SK-N-SH (cell line): ENCODE measurements around the gene RAB4B. TPM values are rescaled to one million over a fixed set of nuclear protein-coding genes. Genes with fewer than 3 reads are reported as not detected.

ENCODE experiments used
- CTCF ChIA-PET: fragments of 300-600, 350-600 bp; formaldehyde crosslinking; extraction: SDS; loops from one replicate; lab custom pipeline; 2021; lab: Yijun Ruan, JAX
- POLR2A ChIA-PET: fragments of 350-600 bp; sonication (Branson Sonifier 250); formaldehyde crosslinking; extraction: SDS; loops from one replicate; lab custom pipeline; 2020; ENCODE audit warnings: antibody characterized with exemption, inconsistent platforms; lab: Yijun Ruan, JAX
- DNase-seq: peaks from one replicate; pipeline ENCODE4 v3.0.0; 2012
- H2AFZ ChIP-seq: fragments of 200-600 bp; sonication (generic); 2 replicates; pipeline ENCODE4 v1.8.1; 2016; ENCODE audit warnings: antibody characterized with exemption, mild to moderate bottlenecking, low read depth
- H3F3A ChIP-seq: fragments of 200-600 bp; sonication (generic); replicated peaks from 2 replicates; pipeline ENCODE3; 2016; ENCODE audit warnings: antibody characterized with exemption, mild to moderate bottlenecking; ENCODE audit not compliant: insufficient read depth
- H3K27ac ChIP-seq, 2 experiments: fragments of 200-500 bp in 1 of 2; fragments of 200-600 bp in 1 of 2; sonication (Bioruptor generic) in 1 of 2; sonication (generic), shearing (Covaris generic) in 1 of 2; 2 replicates each; pipeline versions ENCODE4 v1.5.1 to v1.6.1; 2014 to 2016; ENCODE audit warnings: low read depth in 2 of 2, inconsistent platforms in 1 of 2, low read length in 1 of 2, mild to moderate bottlenecking in 1 of 2, mixed read lengths in 1 of 2
- H3K27me3 ChIP-seq: fragments of 200-600 bp; sonication (generic), shearing (Covaris generic); 2 replicates; pipeline ENCODE4 v1.6.1; 2016; ENCODE audit warnings: mixed run types; ENCODE audit not compliant: insufficient read depth
- H3K36me3 ChIP-seq, 2 experiments: fragments of 200-500 bp in 1 of 2; fragments of 200-600 bp in 1 of 2; sonication (Bioruptor generic) in 1 of 2; sonication (generic) in 1 of 2; replicated peaks in 1 of 2; 2 replicates each; pipeline versions ENCODE3 to v1.5.1; 2014 to 2016; ENCODE audit warnings: low read length in 1 of 2, mild to moderate bottlenecking in 1 of 2; ENCODE audit not compliant: insufficient read depth in 2 of 2, control insufficient read depth in 1 of 2
- H3K4me1 ChIP-seq, 2 experiments: fragments of 200-500 bp in 1 of 2; fragments of 200-600 bp in 1 of 2; sonication (Bioruptor generic) in 1 of 2; sonication (generic), shearing (Covaris generic) in 1 of 2; 2 replicates each; pipeline versions ENCODE4 v1.5.1 to v1.6.1; 2014 to 2016; ENCODE audit warnings: low read depth in 1 of 2, low read length in 1 of 2, mixed run types in 1 of 2; ENCODE audit not compliant: insufficient read depth in 2 of 2, control insufficient read depth in 1 of 2
- H3K4me2 ChIP-seq: fragments of 200-600 bp; sonication (generic), shearing (Covaris generic); 2 replicates; pipeline ENCODE4 v1.6.1; 2017; ENCODE audit warnings: mixed run types
- H3K4me3 ChIP-seq, 2 experiments: fragments of 200-500 bp in 1 of 2; fragments of 200-600 bp in 1 of 2; sonication (Bioruptor generic) in 1 of 2; sonication (generic), shearing (Covaris generic) in 1 of 2; 2 replicates each; pipeline versions ENCODE4 v1.5.1 to v1.8.1; 2014 to 2016; ENCODE audit warnings: low read depth in 2 of 2, inconsistent platforms in 1 of 2, low read length in 1 of 2, mild to moderate bottlenecking in 1 of 2, mixed read lengths in 1 of 2, moderate library complexity in 1 of 2
- H3K79me2 ChIP-seq: fragments of 200-600 bp; sonication (generic); 2 replicates; pipeline ENCODE4 v1.8.1; 2017; ENCODE audit warnings: mild to moderate bottlenecking; ENCODE audit not compliant: insufficient read depth
- H3K9ac ChIP-seq: fragments of 200-600 bp; sonication (generic); 2 replicates; pipeline ENCODE4 v1.6.1; 2017; ENCODE audit warnings: mixed run types
- H3K9me2 ChIP-seq: fragments of 200-600 bp; sonication (generic); 2 replicates; pipeline ENCODE4 v1.6.1; 2017; ENCODE audit warnings: mixed run types
- H3K9me3 ChIP-seq: fragments of 200-600 bp; sonication (generic); 2 replicates; pipeline ENCODE4 v1.6.1; 2017; ENCODE audit warnings: mixed run types, mild to moderate bottlenecking, moderate library complexity
- H4K20me1 ChIP-seq: fragments of 200-600 bp; sonication (generic); 2 replicates; pipeline ENCODE4 v1.6.1; 2017; ENCODE audit warnings: mild to moderate bottlenecking, mixed run types; ENCODE audit not compliant: insufficient read depth
- ELF1 ChIP-seq: IDR thresholded peaks from 2 replicates; pipeline ENCODE4 v1.4.0; 2012
- FOXJ3 ChIP-seq: sonication (generic); formaldehyde crosslinking; IDR thresholded peaks from 2 replicates; pipeline ENCODE4 v1.5.1; 2020; ENCODE audit warnings: mild to moderate bottlenecking, missing genetic modification reagents
- GATA2 ChIP-seq: sonication (generic); formaldehyde crosslinking; IDR thresholded peaks from 2 replicates; pipeline ENCODE4 v1.5.0; 2020; ENCODE audit warnings: mild to moderate bottlenecking, missing genetic modification reagents
- NRF1 ChIP-seq: IDR thresholded peaks from 2 replicates; pipeline ENCODE4 v1.6.1; 2012; ENCODE audit warnings: low read depth, mild to moderate bottlenecking, low read length
- POLR2AphosphoS5 ChIP-seq: IDR thresholded peaks from 2 replicates; pipeline ENCODE4 v1.6.1; 2012; ENCODE audit warnings: low read depth, low read length
- RAD21 ChIP-seq: IDR thresholded peaks from 2 replicates; pipeline ENCODE4 v1.6.1; 2012; ENCODE audit warnings: mild to moderate bottlenecking, low read length
- RFX5 ChIP-seq: IDR thresholded peaks from 2 replicates; pipeline ENCODE4 v1.6.1; 2012; ENCODE audit warnings: mild to moderate bottlenecking, improper control_type of control experiment, low read length
- RXRA ChIP-seq: IDR thresholded peaks from 2 replicates; pipeline ENCODE4 v1.4.0; 2012; ENCODE audit warnings: low read depth, mild to moderate bottlenecking, borderline replicate concordance
- SIN3A ChIP-seq: IDR thresholded peaks from 2 replicates; pipeline ENCODE4 v1.6.1; 2012; ENCODE audit warnings: low read depth, mild to moderate bottlenecking, low read length, moderate library complexity, borderline replicate concordance
- TAF1 ChIP-seq: IDR thresholded peaks from 2 replicates; pipeline ENCODE4 v1.6.1; 2012; ENCODE audit warnings: low read depth, mild to moderate bottlenecking, low read length, moderate library complexity, borderline replicate concordance
- ZBTB33 ChIP-seq: IDR thresholded peaks from 2 replicates; pipeline ENCODE4 v1.4.0; 2012; ENCODE audit warnings: low read depth, borderline replicate concordance
- WGBS: methylation state at CpG from one replicate; pipeline ENCODE4 v1.1.6; 2017; ENCODE audit warnings: low lambda C conversion rate; 5-methylcytosine and 5-hydroxymethylcytosine counted together
- polyA plus RNA-seq, 3 experiments: library from polyadenylated mRNA; depleted of rRNA; stranded (reverse); fragments of >200 nt; gene quantifications; 2 replicates each; pipeline ENCODE4 v1.2.3, GENCODE V29; 2012
- TF ChIP-seq, protein P1 (sequence below): IDR thresholded peaks from 2 replicates; pipeline ENCODE4 v1.4.0; 2012; ENCODE audit warnings: low read depth, borderline replicate concordance
- TF ChIP-seq, protein P2 (sequence below): fragments of 150-350 bp; IDR thresholded peaks from 2 replicates; pipeline ENCODE4 v1.6.1; 2016; ENCODE audit warnings: mild to moderate bottlenecking, low read depth, low read length
- TF ChIP-seq, protein P3 (sequence below): IDR thresholded peaks from 2 replicates; pipeline ENCODE4 v1.6.1; 2012; ENCODE audit warnings: mild to moderate bottlenecking, low read depth, low read length, moderate library complexity
- TF ChIP-seq, protein P4 (sequence below): IDR thresholded peaks from 2 replicates; pipeline ENCODE4; 2012

Gene RAB4B
- polyA plus RNA-seq, 1 of the 3 experiments (the other 2 are of a cell fraction) = 53.2 TPM

- H3K27ac ChIP-seq = no peak within 1 kb of the TSS
- no peak within 1 kb of the TSS for H2AFZ ChIP-seq
- ChIA-PET CTCF (interaction anchor here (1.0 to 1.6 kb wide), 2 partner anchors 32 to 44 kb away, joined by 3 to 5 read pairs; no protein-coding TSS in a partner anchor), POLR2A (no interaction called here)
- H3K9me2 ChIP-seq = no peaks in the 10 kb centered on the region
- H3K79me2 ChIP-seq = peaks cover 10% of the 10 kb centered on the region; the same call in 1 of the 2 replicates
- no peak within 1 kb of the TSS for H3K9ac ChIP-seq
- TF ChIP-seq, protein P1, sequence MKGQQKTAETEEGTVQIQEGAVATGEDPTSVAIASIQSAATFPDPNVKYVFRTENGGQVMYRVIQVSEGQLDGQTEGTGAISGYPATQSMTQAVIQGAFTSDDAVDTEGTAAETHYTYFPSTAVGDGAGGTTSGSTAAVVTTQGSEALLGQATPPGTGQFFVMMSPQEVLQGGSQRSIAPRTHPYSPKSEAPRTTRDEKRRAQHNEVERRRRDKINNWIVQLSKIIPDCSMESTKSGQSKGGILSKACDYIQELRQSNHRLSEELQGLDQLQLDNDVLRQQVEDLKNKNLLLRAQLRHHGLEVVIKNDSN = no peak
- TF ChIP-seq TAF1 = no peak
- TF ChIP-seq, protein P2, sequence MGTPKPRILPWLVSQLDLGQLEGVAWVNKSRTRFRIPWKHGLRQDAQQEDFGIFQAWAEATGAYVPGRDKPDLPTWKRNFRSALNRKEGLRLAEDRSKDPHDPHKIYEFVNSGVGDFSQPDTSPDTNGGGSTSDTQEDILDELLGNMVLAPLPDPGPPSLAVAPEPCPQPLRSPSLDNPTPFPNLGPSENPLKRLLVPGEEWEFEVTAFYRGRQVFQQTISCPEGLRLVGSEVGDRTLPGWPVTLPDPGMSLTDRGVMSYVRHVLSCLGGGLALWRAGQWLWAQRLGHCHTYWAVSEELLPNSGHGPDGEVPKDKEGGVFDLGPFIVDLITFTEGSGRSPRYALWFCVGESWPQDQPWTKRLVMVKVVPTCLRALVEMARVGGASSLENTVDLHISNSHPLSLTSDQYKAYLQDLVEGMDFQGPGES = no peak
- no peak for TF ChIP-seq RFX5
- TF ChIP-seq NRF1 = no peak
- TF ChIP-seq SIN3A = no peak
- no peak for TF ChIP-seq POLR2AphosphoS5
- no peaks in the 10 kb centered on the region for H4K20me1 ChIP-seq
- H3K4me3 ChIP-seq = no peak within 1 kb of the TSS
- no peaks in the 10 kb centered on the region for H3K36me3 ChIP-seq
- no peak within 1 kb of the TSS for H3K4me2 ChIP-seq
- H3K27me3 ChIP-seq = no peaks in the 10 kb centered on the region
- WGBS = 88% methylated on average over 9 of the region's 9 CpGs
- no peak for DNase-seq
- peaks cover 6 to 9% of the 10 kb centered on the region in 2 experiments; a peak in 2 of 4 replicates for H3K4me1 ChIP-seq
- H3K9me3 ChIP-seq = no peaks in the 10 kb centered on the region
- H3F3A ChIP-seq = peaks cover 13% of the 10 kb centered on the region
Measured at GRCh38 chr19:40774916-40775631, 3.0 kb upstream of the RAB4B start, which contains the start of gene MIA. Gene MIA, plus strand, starts transcription at chr19:40775521. Its CDS starts 22 bp downstream, at chr19:40775543.

DNA sequence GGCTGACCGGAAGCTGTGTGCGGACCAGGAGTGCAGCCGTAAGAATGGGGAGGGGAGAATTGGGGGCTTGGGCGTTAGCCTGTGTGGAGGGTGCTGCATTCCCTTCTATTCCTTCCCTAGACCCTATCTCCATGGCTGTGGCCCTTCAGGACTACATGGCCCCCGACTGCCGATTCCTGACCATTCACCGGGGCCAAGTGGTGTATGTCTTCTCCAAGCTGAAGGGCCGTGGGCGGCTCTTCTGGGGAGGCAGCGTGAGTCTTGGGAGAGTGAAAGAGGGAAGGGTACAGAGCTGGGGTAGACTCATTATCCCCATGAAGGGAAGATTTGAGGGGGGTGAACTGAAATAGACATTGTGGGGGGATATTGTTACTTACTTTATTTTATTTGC is 2.4 kb upstream of the RAB4B start:
- 93% methylated on average over 10 of the region's 10 CpGs for WGBS
- Histone ChIP-seq H3F3A (peaks cover 13% of the 10 kb centered on the region), H3K9me3 (no peaks in the 10 kb centered on the region)
- TF ChIP-seq GATA2 = no peak
- TF ChIP-seq TAF1 = no peak
- no peak for TF ChIP-seq FOXJ3
- no peak for TF ChIP-seq ZBTB33
- TF ChIP-seq, protein P3, sequence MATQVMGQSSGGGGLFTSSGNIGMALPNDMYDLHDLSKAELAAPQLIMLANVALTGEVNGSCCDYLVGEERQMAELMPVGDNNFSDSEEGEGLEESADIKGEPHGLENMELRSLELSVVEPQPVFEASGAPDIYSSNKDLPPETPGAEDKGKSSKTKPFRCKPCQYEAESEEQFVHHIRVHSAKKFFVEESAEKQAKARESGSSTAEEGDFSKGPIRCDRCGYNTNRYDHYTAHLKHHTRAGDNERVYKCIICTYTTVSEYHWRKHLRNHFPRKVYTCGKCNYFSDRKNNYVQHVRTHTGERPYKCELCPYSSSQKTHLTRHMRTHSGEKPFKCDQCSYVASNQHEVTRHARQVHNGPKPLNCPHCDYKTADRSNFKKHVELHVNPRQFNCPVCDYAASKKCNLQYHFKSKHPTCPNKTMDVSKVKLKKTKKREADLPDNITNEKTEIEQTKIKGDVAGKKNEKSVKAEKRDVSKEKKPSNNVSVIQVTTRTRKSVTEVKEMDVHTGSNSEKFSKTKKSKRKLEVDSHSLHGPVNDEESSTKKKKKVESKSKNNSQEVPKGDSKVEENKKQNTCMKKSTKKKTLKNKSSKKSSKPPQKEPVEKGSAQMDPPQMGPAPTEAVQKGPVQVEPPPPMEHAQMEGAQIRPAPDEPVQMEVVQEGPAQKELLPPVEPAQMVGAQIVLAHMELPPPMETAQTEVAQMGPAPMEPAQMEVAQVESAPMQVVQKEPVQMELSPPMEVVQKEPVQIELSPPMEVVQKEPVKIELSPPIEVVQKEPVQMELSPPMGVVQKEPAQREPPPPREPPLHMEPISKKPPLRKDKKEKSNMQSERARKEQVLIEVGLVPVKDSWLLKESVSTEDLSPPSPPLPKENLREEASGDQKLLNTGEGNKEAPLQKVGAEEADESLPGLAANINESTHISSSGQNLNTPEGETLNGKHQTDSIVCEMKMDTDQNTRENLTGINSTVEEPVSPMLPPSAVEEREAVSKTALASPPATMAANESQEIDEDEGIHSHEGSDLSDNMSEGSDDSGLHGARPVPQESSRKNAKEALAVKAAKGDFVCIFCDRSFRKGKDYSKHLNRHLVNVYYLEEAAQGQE = no peak
- TF ChIP-seq NRF1 = no peak
- TF ChIP-seq RXRA = no peak
- TF ChIP-seq, protein P4, sequence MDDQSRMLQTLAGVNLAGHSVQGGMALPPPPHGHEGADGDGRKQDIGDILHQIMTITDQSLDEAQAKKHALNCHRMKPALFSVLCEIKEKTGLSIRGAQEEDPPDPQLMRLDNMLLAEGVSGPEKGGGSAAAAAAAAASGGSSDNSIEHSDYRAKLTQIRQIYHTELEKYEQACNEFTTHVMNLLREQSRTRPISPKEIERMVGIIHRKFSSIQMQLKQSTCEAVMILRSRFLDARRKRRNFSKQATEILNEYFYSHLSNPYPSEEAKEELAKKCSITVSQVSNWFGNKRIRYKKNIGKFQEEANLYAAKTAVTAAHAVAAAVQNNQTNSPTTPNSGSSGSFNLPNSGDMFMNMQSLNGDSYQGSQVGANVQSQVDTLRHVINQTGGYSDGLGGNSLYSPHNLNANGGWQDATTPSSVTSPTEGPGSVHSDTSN = no peak
- TF ChIP-seq POLR2AphosphoS5 = no peak
- TF ChIP-seq RAD21 = no peak
- no peak for TF ChIP-seq ELF1
- TF ChIP-seq, all 33 proteins: peak for 0
- Histone ChIP-seq H3K4me3 (no peak overlapping the region), H3K4me2 (no peak overlapping the region), H3K9me2 (no peaks in the 10 kb centered on the region), H4K20me1 (no peaks in the 10 kb centered on the region), H3K4me1 (peaks cover 6 to 9% of the 10 kb centered on the region in 2 experiments; a peak in 2 of 4 replicates), H3K79me2 (peaks cover 15% of the 10 kb centered on the region; the same call in 1 of the 2 replicates), H3K9ac (no peak overlapping the region), H3K36me3 (no peaks in the 10 kb centered on the region), H3K27me3 (no peaks in the 10 kb centered on the region), H2AFZ (no peak overlapping the region), H3K27ac (no peak overlapping the region)
- CTCF ChIA-PET = interaction anchor here (1.0 to 1.6 kb wide), 2 partner anchors 31 to 44 kb away, joined by 3 to 5 read pairs; no protein-coding TSS in a partner anchor
- DNase-seq = no peak
- POLR2A ChIA-PET = no interaction called here
